Body of pancreas (tissue), 4 donors: ENCODE measurements around the gene PEPD. TPM values are rescaled to one million over a fixed set of nuclear protein-coding genes. Genes with fewer than 3 reads are reported as not detected.

Experiments used
- ATAC-seq: fragments of 150-250 bp; one replicate; pipeline ENCODE4 v1.9.1; 2016
- DNase-seq, 4 donors: peaks; one replicate each; pipeline ENCODE4 v3.0.0-alpha.2; 2019
- H3K27ac ChIP-seq, 4 donors: fragments of 200-600 bp; sonication (generic); 1 replicate in 3 of 4; 2 replicates in 1 of 4; pipeline versions ENCODE4 v1.5.1 to v1.6.1; 2016 to 2019; ENCODE audit warnings: mild to moderate bottlenecking in 1 of 4, mixed read lengths in 1 of 4, moderate library complexity in 1 of 4
- H3K27me3 ChIP-seq, 2 donors: fragments of 200-600 bp; sonication (generic); one replicate each; pipeline ENCODE4 v1.6.0; 2016; ENCODE audit warnings: mild to moderate bottlenecking in 1 of 2
- H3K36me3 ChIP-seq, 2 donors: fragments of 200-600 bp; sonication (generic); replicated peaks in 1 of 2; 2 replicates each; pipeline ENCODE4 v1.5.1; 2016; ENCODE audit warnings: low read depth in 2 of 2; ENCODE audit not compliant: insufficient read depth in 1 of 2
- H3K4me1 ChIP-seq: fragments of 200-600 bp; sonication (generic); one replicate; pipeline ENCODE4 v1.6.0; 2016
- H3K4me3 ChIP-seq, 2 donors: fragments of 200-600 bp; sonication (generic); 1 replicate in 1 of 2; 2 replicates in 1 of 2; pipeline ENCODE4 v1.5.1; 2016 to 2019
- H3K9me3 ChIP-seq, 3 donors: fragments of 200-600 bp; sonication (generic); 1 replicate in 2 of 3; 2 replicates in 1 of 3; pipeline ENCODE4 v1.5.1; 2016
- CTCF ChIP-seq, 7 experiments: fragments of 450-650 bp in 4 of 7; fragments of 200-600 bp in 3 of 7; sonication (generic) in 3 of 7; IDR thresholded peaks; one replicate each; pipeline ENCODE4 v1.5.1; 2016 to 2019; ENCODE audit warnings: antibody characterized with exemption in 7 of 7
- POLR2A ChIP-seq, 3 donors: fragments of 450-650 bp; IDR thresholded peaks; one replicate each; pipeline ENCODE4 v1.6.1; 2016; ENCODE audit warnings: antibody characterized with exemption in 3 of 3, mild to moderate bottlenecking in 2 of 3
- WGBS, 2 donors: methylation state at CpG; one replicate each; pipeline ENCODE4 v1.1.5; 2017; 5-methylcytosine and 5-hydroxymethylcytosine counted together
- intact Hi-C: fragments of 100-400 bp; cut with DNase I; formaldehyde crosslinking; loops from one replicate; pipeline ENCODE4 v1.15.1; 2023
- total RNA-seq, 2 donors: library from RNA; depleted of rRNA; stranded (reverse); fragments of >200 nt; gene quantifications; one replicate each; pipeline ENCODE4 v1.1.0, GENCODE V29; 2016

The PEPD gene
- total RNA-seq, 2 donors from 2014 or later, result 33.2 to 54.7 TPM

GRCh38 chr19:33413868-33414666 lies 107.5 kb downstream of the PEPD start:
- DNase-seq, result no peak
- no peak overlapping the region for H3K27ac ChIP-seq
- no peaks in the 10 kb centered on the region for H3K9me3 ChIP-seq
- H3K4me3 ChIP-seq, result no peak overlapping the region
- intact Hi-C loops, result no loop called here
- ATAC-seq, result no peak
- H3K36me3 ChIP-seq, result no peaks in the 10 kb centered on the region
- H3K27me3 ChIP-seq, result no peaks in the 10 kb centered on the region
- no peak for TF ChIP-seq POLR2A (IDR thresholded peaks at IDR 0.05)
- no peak for TF ChIP-seq CTCF (IDR thresholded peaks at IDR 0.05)
- WGBS, 2 donors, result 87 to 89% methylated on average over 8 to 24 of the region's 25 CpGs
- no peaks in the 10 kb centered on the region for H3K4me1 ChIP-seq

GRCh38 chr19:33413426-33413725 lies 108.2 kb downstream of the PEPD start:
- no peak for TF ChIP-seq CTCF (IDR thresholded peaks at IDR 0.05)
- TF ChIP-seq POLR2A (IDR thresholded peaks at IDR 0.05), result no peak
- ATAC-seq (no peak), DNase-seq (no peak)
- Histone ChIP-seq H3K4me1 (no peaks in the 10 kb centered on the region), H3K36me3 (no peaks in the 10 kb centered on the region), H3K4me3 (no peak overlapping the region), H3K9me3 (no peaks in the 10 kb centered on the region), H3K27ac (no peak overlapping the region), H3K27me3 (no peaks in the 10 kb centered on the region)
- intact Hi-C loops, result no loop called here
- 89% methylated on average over 12 of the region's 13 CpGs; no CpG with 5 or more reads in 1 of the 2 donors for WGBS, 2 donors

GRCh38 chr19:33412601-33413425 lies 108.8 kb downstream of the PEPD start:
- WGBS, 2 donors, result 84 to 87% methylated on average over 14 to 18 of the region's 18 CpGs
- Histone ChIP-seq H3K27ac (no peak overlapping the region), H3K4me1 (no peaks in the 10 kb centered on the region), H3K36me3 (no peaks in the 10 kb centered on the region), H3K27me3 (no peaks in the 10 kb centered on the region), H3K4me3 (no peak overlapping the region), H3K9me3 (no peaks in the 10 kb centered on the region)
- TF ChIP-seq CTCF (IDR thresholded peaks at IDR 0.05), result no peak
- TF ChIP-seq POLR2A (IDR thresholded peaks at IDR 0.05), result no peak
- ATAC-seq (no peak), DNase-seq (no peak)
- intact Hi-C loops, result no loop called here

DNA sequence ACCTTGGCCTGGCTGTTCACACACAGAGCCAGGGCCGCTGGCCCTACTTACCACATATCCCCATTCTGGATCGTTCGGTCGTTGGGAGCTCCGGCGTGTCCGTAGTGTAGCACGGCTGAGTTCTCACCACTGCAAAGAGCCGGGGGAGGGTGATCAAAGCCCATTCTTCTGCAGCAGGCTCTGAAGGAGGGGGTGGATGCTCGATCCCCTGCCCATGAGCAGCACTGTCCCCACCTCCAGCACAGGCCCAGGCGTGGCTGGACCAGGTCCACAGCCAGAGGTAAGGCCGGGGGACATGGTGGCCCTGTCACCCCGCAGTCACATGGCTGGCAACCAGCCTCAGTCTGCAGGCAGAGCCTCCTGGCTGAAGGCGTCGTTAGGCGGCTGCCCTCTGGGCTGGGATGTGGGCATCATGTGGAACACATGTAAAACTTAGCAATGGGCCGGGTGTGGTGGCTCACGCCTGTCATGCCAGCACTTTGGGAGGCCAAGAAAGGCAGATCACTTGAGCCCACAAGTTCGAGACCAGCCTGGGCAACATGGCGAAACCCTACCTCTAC lies 109.9 kb downstream of the PEPD start:
- Histone ChIP-seq H3K4me1 (no peaks in the 10 kb centered on the region), H3K27me3 (no peaks in the 10 kb centered on the region), H3K9me3 (no peaks in the 10 kb centered on the region), H3K4me3 (no peak overlapping the region), H3K36me3 (no peaks in the 10 kb centered on the region), H3K27ac (no peak overlapping the region)
- 93% methylated on average over 3 to 19 of the region's 20 CpGs for WGBS, 2 donors
- ATAC-seq (no peak), DNase-seq (no peak)
- intact Hi-C loops, result no loop called here
- no peak for TF ChIP-seq CTCF (IDR thresholded peaks at IDR 0.05)
- TF ChIP-seq POLR2A (IDR thresholded peaks at IDR 0.05), result no peak
